ENCODE data around the gene MT2A. TPM values are rescaled to one million over a fixed set of nuclear protein-coding genes. Genes with fewer than 3 reads are reported as not detected.
A peak's percentile ranks its signal among the peaks of the same experiment; 100 is the strongest.

Gene MT2A
- total RNA-seq, 2 donors from 2014 or later: 165 to 200 TPM

DNA sequence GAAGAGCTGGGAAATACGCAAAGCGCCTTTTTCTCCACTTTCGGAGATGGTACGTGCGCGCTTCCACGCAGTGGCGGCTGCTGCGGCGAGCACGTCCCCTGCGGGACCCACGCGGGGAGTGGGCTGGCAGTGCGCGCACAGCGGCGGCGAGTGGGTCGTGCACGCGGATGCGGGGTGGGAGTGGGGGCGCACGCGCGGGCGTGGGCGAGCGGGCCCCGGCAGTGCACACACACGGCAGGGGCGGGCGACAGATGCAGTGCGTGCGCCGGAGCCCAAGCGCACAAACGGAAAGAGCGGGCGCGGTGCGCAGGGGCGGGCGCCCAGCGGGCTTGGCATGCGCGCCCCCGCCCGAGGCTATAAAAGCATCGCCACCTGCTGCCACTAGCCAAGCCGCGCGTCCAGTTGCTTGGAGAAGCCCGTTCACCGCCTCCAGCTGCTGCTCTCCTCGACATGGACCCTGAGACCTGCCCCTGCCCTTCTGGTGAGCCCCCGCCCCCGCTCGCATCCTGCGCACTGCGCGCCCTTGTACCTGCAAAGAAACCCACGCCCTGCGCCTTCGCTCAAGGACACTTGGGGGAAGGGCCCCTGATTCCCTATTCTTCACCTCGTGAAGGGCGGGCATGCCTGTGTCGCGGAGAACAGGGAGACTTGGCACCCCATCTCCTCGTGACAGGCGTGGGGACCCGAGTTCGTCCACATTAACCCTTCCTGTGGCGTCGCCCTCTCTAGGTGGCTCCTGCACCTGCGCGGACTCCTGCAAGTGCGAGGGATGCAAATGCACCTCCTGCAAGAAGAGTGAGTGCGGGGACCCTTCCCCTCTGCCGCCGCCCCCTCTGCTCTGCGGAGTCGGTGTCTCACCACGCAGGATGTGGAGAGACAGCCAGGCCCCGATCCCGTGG is 19.0 kb upstream of the MT2A start, which contains the start of gene MT3:
Gene MT3, plus strand, starts transcription at position 388 of the 899 bp plus-strand sequence. Its CDS starts 63 bp downstream, at position 451.
- no peak within 1 kb of the TSS for H3K27ac Mint-ChIP-seq
- DNase-seq (ENCODE audit: low spot score in 2 of 2) (peak in 1 of 2 donors; percentile 62), ATAC-seq (peak; percentile 64 to 90)
- H3K9me3 Mint-ChIP-seq: no peaks in the 10 kb centered on the region
- peaks cover 0 to 12% of the 10 kb centered on the region in 2 donors for H3K36me3 Mint-ChIP-seq

DNA sequence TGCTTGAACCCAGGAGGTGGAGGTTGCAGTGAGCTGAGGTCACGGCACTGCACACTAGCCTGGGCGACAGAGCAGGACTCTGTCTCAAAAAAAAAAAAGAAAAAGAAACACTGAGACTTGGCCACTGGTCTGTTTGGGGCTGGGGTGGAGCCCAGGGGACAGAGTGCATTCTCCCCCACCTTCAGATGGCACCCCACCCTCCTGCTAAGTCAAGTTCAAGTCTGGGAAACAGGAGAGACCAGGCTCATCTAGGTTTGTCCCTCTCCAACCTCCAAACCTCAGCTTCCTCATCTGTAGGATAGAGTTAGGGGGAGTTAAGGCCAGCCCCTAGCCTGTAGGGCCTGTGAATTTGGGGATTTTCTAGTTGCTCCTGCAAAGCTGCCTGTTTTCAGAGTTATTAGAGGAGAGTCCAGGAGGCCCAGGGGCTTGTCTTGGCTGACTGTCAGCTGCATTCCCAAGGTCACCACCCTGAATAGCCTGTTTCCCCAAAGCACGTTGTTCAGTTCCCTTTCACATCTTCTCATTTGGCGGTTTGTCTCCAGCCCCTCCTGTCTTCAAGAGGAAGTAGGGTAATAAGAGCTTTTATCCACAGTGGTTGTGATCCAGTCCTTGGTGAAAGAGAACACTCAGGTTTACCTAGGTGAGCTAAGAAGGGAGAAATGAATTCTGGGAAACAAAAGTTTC is 16.9 kb upstream of the MT2A start:
- Mint-ChIP-seq H3K36me3 (peaks cover 0 to 12% of the 10 kb centered on the region in 2 donors), H3K9me3 (no peaks in the 10 kb centered on the region)
- no peak for ATAC-seq

GRCh38 chr16:56593573-56594291 is 14.7 kb upstream of the MT2A start:
- DNase-seq (ENCODE audit: low spot score in 2 of 2): no peak
- ATAC-seq: no peak
- peaks cover 0 to 10% of the 10 kb centered on the region in 2 donors for H3K36me3 Mint-ChIP-seq

More for the DNA sequence above, 16.9 kb upstream of the MT2A start:
- no peak for DNase-seq (ENCODE audit: low spot score in 2 of 2)
- H3K27ac Mint-ChIP-seq: no peak overlapping the region

DNA sequence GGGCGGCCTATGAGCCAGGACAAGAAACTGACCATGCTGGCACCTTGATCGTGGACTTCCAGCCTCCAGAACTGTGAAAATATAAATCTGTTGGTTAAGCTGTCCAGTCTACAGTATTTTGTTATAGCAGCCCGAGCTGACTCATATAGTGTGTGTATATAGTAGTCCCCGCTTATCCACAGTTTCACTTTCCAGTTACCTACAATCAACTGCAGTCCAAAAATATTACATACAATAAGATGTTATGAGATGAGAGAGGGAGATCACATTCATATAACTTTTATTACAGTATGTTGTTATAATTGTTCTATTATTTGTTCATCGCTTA is 14.1 kb upstream of the MT2A start:
- DNase-seq (ENCODE audit: low spot score in 2 of 2): no peak
- no peak for ATAC-seq
- H3K9me3 Mint-ChIP-seq: no peaks in the 10 kb centered on the region
- no peak overlapping the region for H3K27ac Mint-ChIP-seq
- H3K36me3 Mint-ChIP-seq: peaks cover 0 to 7% of the 10 kb centered on the region in 2 donors

More at GRCh38 chr16:56593573-56594291, 14.7 kb upstream of the MT2A start:
- Mint-ChIP-seq H3K9me3 (no peaks in the 10 kb centered on the region), H3K27ac (no peak overlapping the region)

- Mint-ChIP-seq H3K9me3 (no peaks in the 10 kb centered on the region), H3K27ac (no peak overlapping the region), H3K36me3 (no peaks in the 10 kb centered on the region)
- ATAC-seq (peak; percentile 40 to 63), DNase-seq (ENCODE audit: low spot score in 2 of 2) (no peak)
These were observed 7.9 kb upstream of the MT2A start for GRCh38 chr16:56600398-56600999.

DNA sequence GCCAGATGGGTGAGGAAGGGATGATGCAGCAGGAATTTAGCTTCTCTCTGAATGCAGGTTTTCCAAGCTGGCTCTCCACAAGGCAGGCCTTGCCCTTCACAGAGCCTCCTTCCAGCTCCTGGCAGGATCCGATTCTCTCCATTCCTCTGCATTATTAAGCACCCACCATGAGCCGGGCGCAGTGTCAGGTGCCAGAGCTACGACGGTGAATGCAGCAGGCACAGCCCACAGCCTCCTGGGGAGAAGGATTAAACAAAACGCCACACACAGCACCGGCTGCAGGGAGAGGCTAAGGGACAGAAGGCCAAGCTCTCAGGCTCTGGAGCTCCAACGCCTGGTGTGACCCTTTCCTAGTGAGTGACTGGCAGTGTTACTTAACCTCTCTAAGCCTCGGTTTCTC is 7.1 kb upstream of the MT2A start:
- no peaks in the 10 kb centered on the region for H3K9me3 Mint-ChIP-seq
- no peak for ATAC-seq
- no peak overlapping the region for H3K27ac Mint-ChIP-seq
- H3K36me3 Mint-ChIP-seq: no peaks in the 10 kb centered on the region
- no peak for DNase-seq (ENCODE audit: low spot score in 2 of 2)

DNA sequence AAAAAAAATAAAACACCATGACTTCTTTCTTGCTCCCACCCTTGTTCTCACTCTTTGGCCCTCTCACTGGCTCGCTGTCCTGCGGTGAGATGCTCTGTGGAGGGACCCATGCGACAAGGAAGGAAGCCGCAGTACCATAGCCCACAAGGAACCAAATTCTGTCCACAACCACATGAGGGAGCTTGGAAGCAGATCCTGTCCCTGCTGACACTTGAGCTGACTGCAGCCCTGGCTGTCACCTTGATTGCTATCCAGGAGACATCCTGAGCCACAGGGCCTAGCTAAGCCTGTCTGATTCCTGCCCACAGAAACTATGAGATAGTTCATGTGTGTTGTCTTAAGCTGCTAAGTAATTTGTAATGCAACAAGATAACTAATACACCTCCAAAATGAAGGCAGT is 4.8 kb upstream of the MT2A start:
- H3K27ac Mint-ChIP-seq: no peak overlapping the region
- peaks cover 0 to under 1% of the 10 kb centered on the region in 2 donors for H3K36me3 Mint-ChIP-seq
- H3K9me3 Mint-ChIP-seq: no peaks in the 10 kb centered on the region
- no peak for ATAC-seq
- DNase-seq (ENCODE audit: low spot score in 2 of 2): no peak

DNA sequence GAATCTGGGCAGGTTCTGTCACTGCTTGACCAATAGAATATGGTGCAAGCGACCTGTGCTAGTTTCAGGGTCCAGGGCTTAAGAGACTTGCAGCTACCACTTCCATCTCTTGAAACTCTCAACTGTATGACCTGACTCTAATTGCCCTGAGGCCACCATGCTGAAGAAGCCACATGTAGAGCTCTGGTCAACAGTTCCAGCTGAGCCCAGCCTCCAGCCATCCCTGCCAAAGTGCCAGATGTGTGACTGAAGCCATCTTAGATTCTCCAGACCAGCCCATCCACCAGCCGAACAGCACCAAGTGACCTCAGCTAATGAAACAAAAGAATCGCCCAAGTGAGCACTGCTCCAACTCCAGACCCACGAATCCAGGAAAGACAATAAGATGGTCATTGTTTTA is 3.4 kb upstream of the MT2A start:
- ATAC-seq (no peak), DNase-seq (ENCODE audit: low spot score in 2 of 2) (no peak)
- Mint-ChIP-seq H3K9me3 (no peaks in the 10 kb centered on the region), H3K36me3 (peaks cover 6 to 10% of the 10 kb centered on the region in 2 donors), H3K27ac (no peak overlapping the region)

DNA sequence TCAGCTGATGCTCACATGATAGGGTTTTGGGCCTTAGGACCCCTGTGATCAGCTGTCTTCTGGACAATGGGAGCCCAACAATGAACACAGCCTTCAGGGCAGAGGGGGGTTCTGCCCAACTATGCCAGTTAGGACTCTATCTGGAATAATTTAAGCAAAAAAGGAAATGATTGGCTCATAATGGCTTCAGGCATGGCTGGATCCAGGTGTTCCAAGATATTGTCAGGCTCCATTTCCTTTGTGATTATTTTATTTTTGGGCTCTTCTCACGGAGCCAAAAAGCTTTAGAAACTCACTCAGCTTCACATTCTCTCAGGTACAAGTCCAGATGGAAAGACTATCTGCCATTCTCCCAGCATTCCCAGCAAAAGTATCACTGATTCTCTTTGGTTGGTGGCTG is 2.9 kb upstream of the MT2A start:
- Mint-ChIP-seq H3K9me3 (no peaks in the 10 kb centered on the region), H3K27ac (peak overlapping the region in 1 of 2 donors; percentile 94), H3K36me3 (peaks cover 6 to 10% of the 10 kb centered on the region in 2 donors)
- ATAC-seq: no peak
- DNase-seq (ENCODE audit: low spot score in 2 of 2): no peak

DNA sequence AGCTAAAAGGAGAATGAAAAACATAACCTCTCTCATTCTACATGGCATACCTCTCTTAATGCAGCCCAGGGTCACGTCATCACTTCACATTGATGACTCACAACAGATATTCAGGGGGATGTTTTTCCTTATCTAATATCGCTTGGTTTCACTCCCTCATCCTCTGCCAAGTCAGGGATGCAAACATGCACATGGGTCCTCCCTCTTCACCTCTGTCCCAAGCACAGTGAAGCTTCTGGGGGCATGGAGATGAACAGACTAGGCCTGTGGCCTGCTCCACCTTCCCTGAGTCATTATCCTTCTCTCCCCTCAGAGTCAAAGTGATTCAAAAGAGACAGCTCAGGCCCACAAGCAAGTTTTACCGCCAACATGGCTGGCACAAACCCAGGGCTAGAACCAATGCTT is 2.3 kb upstream of the MT2A start:
- Mint-ChIP-seq H3K9me3 (no peaks in the 10 kb centered on the region), H3K36me3 (peaks cover 6 to 10% of the 10 kb centered on the region in 2 donors), H3K27ac (peak overlapping the region in 1 of 2 donors; percentile 94)
- DNase-seq (ENCODE audit: low spot score in 2 of 2) (no peak), ATAC-seq (no peak)

DNA sequence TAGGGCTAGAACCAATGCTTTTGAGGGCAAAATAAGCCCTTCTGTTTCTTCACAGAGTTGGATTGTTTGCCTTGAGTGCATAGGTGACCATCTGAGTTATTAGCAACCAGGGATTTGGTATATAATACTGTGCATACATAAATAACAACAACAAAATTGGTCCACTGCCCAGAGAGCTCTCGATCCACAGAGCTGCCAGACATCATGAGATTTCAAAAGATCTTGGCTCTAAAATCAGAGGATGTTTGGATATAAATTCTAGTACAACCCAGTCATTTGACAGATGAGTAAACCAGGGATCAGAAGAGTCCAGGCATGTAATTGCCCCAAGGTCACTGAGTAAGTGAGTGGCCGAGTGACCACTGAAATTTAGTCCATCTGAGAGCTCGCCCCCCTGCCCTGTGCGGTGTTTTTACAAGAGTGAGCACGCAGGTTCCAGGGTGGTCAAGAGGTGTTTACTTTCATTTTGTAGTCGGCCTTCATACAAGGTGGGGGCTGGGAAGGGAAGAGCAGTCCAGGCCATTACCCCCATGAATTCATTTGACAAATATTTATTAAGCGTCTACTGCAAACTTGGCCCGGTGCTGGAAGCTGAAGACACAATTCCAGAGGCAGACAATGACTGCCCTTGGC is 1.8 kb upstream of the MT2A start:
- Mint-ChIP-seq H3K36me3 (peaks cover 6 to 10% of the 10 kb centered on the region in 2 donors), H3K27ac (peak overlapping the region; percentile 89 to 94), H3K9me3 (no peaks in the 10 kb centered on the region)
- DNase-seq (ENCODE audit: low spot score in 2 of 2): no peak
- no peak for ATAC-seq

DNA sequence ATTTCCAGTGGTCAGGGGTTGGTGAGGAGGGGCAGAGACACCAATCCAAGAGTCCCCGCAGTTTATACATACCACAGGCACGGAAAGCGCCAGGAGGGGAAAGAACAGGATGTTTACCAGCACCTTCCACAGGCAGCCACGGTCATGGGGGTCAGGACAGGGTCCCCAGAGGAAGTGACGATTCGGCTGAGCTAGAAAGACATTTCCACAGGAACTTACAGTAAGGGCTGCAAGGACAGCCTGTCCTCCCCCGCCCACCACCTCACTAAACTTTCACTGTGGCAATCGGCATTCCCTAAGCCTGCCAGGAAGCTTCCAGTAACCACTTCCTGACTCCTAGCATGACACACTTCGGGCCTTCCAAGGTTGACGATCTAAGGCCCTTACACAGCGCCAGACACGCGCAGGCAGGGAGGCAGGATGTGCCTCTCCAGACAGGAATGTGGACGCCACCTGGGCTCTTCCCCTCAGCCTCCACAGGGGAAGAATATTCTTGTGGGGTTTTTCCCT is 1.2 kb upstream of the MT2A start:
- peaks cover 6 to 10% of the 10 kb centered on the region in 2 donors for H3K36me3 Mint-ChIP-seq
- no peak for ATAC-seq
- DNase-seq (ENCODE audit: low spot score in 2 of 2): no peak
- no peaks in the 10 kb centered on the region for H3K9me3 Mint-ChIP-seq
- peak overlapping the region; percentile 89 to 94 for H3K27ac Mint-ChIP-seq

GRCh38 chr16:56607675-56608042 is 725 bp upstream of the MT2A start:
- ATAC-seq (no peak), DNase-seq (ENCODE audit: low spot score in 2 of 2) (no peak)
- Mint-ChIP-seq H3K27ac (peak overlapping the region; percentile 90 to 94), H3K36me3 (peaks cover 6 to 10% of the 10 kb centered on the region in 2 donors), H3K9me3 (no peaks in the 10 kb centered on the region)

DNA sequence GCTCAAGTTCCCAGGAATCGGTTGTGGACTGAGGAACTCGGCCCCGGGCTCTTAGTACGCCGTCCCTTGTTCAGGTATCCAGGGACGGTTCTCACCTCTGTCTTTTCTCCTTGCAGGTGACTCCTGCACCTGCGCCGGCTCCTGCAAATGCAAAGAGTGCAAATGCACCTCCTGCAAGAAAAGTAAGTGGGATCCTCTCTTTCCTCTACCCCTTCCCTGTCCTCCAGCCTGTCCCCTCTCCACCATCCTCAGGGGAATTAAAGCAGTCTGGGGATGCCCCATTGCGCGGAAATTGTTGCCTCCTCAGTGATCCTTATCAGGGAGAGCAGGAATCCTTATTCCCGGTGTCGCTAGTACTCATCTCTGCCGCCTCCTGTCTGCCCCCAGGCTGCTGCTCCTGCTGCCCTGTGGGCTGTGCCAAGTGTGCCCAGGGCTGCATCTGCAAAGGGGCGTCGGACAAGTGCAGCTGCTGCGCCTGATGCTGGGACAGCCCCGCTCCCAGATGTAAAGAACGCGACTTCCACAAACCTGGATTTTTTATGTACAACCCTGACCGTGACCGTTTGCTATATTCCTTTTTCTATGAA is 585 bp downstream of the MT2A start:
- Mint-ChIP-seq H3K36me3 (peaks cover 6 to 10% of the 10 kb centered on the region in 2 donors), H3K9me3 (peaks cover 0 to 3% of the 10 kb centered on the region in 2 donors), H3K27ac (peak overlapping the region; percentile 47 to 94)
- peak in 1 of 2 donors; percentile 7 for ATAC-seq
- no peak for DNase-seq (ENCODE audit: low spot score in 2 of 2)

DNA sequence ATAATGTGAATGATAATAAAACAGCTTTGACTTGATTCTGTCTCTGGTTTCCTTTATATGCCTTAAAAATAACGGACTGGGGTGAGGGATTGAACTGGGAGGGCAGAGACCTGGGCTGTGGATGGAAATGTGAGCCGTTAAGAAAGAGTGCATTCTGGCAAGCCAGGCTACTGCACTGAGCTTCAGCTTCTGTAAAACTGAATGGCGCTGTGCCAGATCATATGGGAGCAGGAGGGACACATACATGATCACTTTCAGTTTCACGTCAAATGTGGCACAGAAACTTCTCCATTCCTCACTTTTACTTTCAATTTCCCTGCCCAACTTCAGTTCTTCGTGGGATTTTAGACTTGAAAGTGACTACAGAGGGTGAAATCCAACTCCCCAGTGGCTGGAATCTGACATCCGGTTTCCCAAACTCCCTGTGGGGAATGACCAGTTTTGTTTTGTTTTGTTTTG is 1.1 kb downstream of the MT2A start:
- Mint-ChIP-seq H3K27ac (peak overlapping the region; percentile 47 to 94), H3K36me3 (peaks cover 6 to 14% of the 10 kb centered on the region in 2 donors), H3K9me3 (peaks cover 0 to 7% of the 10 kb centered on the region in 2 donors)
- ATAC-seq (peak; percentile 36 to 60), DNase-seq (ENCODE audit: low spot score in 2 of 2) (peak in 1 of 2 donors; percentile 78)

Measured in activated naive CD4-positive, alpha-beta T cell treated with anti-CD3 and anti-CD28 coated beads, Interleukin-2, amount 50 U/mL, for 72 hours (primary cell).